AG04450 (cell line): ENCODE data around the gene FBXW8. TPM values are rescaled to one million over a fixed set of nuclear protein-coding genes. Genes with fewer than 3 reads are reported as not detected.

Experiments used
- CTCF ChIA-PET: fragments of 300-600, 350-600 bp; formaldehyde crosslinking; extraction: SDS; loops from one replicate; lab custom pipeline; 2022; ENCODE audit warnings: antibody characterized with exemption, inconsistent platforms; lab: Charles Lee
- POLR2A ChIA-PET: fragments of 350-600 bp; formaldehyde crosslinking; extraction: SDS; loops from one replicate; lab custom pipeline; 2021; ENCODE audit warnings: antibody characterized with exemption, inconsistent platforms; lab: Yijun Ruan, JAX
- DNase-seq: peaks from one replicate; pipeline ENCODE4 v3.0.0-alpha.2; 2011; ENCODE audit warnings: low read depth, low spot score
- H3K27ac ChIP-seq: one replicate; pipeline ENCODE4 v1.5.1; 2012; ENCODE audit warnings: low read depth, low read length, control low read depth
- H3K27me3 ChIP-seq: one replicate; pipeline ENCODE4 v1.6.0; 2012; ENCODE audit warnings: low read length; ENCODE audit not compliant: control insufficient read depth, insufficient read depth
- H3K4me3 ChIP-seq: 2 replicates; pipeline ENCODE4 v1.5.1; 2011; ENCODE audit warnings: mild to moderate bottlenecking, low read depth, low read length, control low read depth
- H3K9me3 ChIP-seq: 2 replicates; pipeline ENCODE4 v1.5.1; 2012; ENCODE audit warnings: low read length; ENCODE audit not compliant: control insufficient read depth, insufficient read depth
- CTCF ChIP-seq: IDR thresholded peaks from 2 replicates; pipeline ENCODE4 v1.5.1; 2011; ENCODE audit warnings: low read depth, low read length, control low read depth, inconsistent platforms
- polyA plus RNA-seq: library from polyadenylated mRNA; depleted of rRNA; stranded (reverse); fragments of >200 nt; gene quantifications from 2 replicates; pipeline ENCODE4 v1.2.3, GENCODE V29; 2011

The FBXW8 gene
- polyA plus RNA-seq, 1 experiment: 23.0 TPM

- CTCF ChIA-PET: no interaction called here
- Histone ChIP-seq H3K27me3 (peaks cover 11% of the 10 kb centered on the region), H3K9me3 (no peaks in the 10 kb centered on the region), H3K4me3 (no peak overlapping the region), H3K27ac (no peak overlapping the region)
- no peak for DNase-seq
- TF ChIP-seq CTCF: no peak
- POLR2A ChIA-PET: interaction anchor here (0.7 kb wide), 1 partner anchor 43 kb away, joined by 3 read pairs; no protein-coding TSS in a partner anchor
Observed at GRCh38 chr12:117072736-117073490, 162.2 kb downstream of the FBXW8 start.

GRCh38 chr12:117073611-117074010 is 162.9 kb downstream of the FBXW8 start:
- TF ChIP-seq CTCF: no peak
- CTCF ChIA-PET: no interaction called here
- Histone ChIP-seq H3K27me3 (peaks cover 11% of the 10 kb centered on the region), H3K4me3 (no peak overlapping the region), H3K27ac (no peak overlapping the region), H3K9me3 (no peaks in the 10 kb centered on the region)
- no peak for DNase-seq
- POLR2A ChIA-PET: interaction anchor here (0.7 kb wide), 1 partner anchor 42 kb away, joined by 3 read pairs; no protein-coding TSS in a partner anchor

GRCh38 chr12:117076410-117077372 is 165.9 kb downstream of the FBXW8 start:
- no peak for DNase-seq
- POLR2A ChIA-PET: no interaction called here
- H3K27me3 ChIP-seq: peaks cover 11% of the 10 kb centered on the region
- CTCF ChIA-PET: no interaction called here
- no peak for TF ChIP-seq CTCF
- no peak overlapping the region for H3K27ac ChIP-seq
- H3K9me3 ChIP-seq: no peaks in the 10 kb centered on the region
- no peak overlapping the region for H3K4me3 ChIP-seq

GRCh38 chr12:117079487-117079886 is 168.7 kb downstream of the FBXW8 start:
- POLR2A ChIA-PET: interaction anchor here (0.7 kb wide), 1 partner anchor 120 kb away, joined by 3 read pairs; no protein-coding TSS in a partner anchor
- Histone ChIP-seq H3K27me3 (peaks cover 19% of the 10 kb centered on the region), H3K27ac (no peak overlapping the region), H3K9me3 (no peaks in the 10 kb centered on the region), H3K4me3 (no peak overlapping the region)
- CTCF ChIA-PET: no interaction called here
- DNase-seq: no peak
- TF ChIP-seq CTCF: no peak
